HG03103 (cell line): ENCODE data around the gene TCP11L2.
"Not testable (repeated sequence)": the region's sequence is repeated elsewhere in the genome, so short reads cannot be mapped to it uniquely, and the experiment has no call there.

Experiments
- ATAC-seq: cut with Tn5 transposase; IDR thresholded peaks from one replicate; pipeline ENCODE4 v1.9.1; 2021; ENCODE audit warnings: low read depth; ENCODE audit not compliant: unreplicated experiment

TCP11L2 gene

DNA sequence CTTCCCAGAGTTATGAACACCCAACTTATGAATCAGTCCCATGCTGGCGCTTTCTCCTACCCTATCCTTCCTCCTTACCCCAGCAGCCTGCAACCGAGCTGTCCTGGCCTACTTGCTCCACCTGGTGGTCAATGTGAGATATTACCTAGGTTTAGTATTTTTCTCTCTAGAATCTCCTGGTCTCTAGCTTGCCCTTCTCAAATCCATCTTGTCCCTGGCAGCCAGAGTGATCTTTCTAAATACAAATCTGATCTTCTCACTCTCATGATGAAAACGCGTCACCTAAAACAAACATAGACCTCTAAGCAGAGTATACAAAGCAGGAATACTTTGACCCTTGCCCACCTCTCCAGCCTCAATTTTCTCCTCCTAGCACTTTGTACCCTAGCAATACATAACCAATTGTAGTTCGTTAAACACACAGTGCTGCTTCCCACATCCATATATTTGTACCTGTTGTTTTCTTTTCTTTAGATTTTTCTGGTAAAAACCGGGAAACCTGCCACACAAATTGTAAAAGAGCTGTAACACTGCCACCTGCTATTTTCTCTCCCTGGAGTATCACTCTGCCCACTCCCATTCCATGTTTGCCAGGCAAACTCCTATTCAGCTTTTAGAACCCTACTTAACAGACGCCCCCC, 20.0 kb upstream of the TCP11L2 start:
- peak; percentile 54 for ATAC-seq

DNA sequence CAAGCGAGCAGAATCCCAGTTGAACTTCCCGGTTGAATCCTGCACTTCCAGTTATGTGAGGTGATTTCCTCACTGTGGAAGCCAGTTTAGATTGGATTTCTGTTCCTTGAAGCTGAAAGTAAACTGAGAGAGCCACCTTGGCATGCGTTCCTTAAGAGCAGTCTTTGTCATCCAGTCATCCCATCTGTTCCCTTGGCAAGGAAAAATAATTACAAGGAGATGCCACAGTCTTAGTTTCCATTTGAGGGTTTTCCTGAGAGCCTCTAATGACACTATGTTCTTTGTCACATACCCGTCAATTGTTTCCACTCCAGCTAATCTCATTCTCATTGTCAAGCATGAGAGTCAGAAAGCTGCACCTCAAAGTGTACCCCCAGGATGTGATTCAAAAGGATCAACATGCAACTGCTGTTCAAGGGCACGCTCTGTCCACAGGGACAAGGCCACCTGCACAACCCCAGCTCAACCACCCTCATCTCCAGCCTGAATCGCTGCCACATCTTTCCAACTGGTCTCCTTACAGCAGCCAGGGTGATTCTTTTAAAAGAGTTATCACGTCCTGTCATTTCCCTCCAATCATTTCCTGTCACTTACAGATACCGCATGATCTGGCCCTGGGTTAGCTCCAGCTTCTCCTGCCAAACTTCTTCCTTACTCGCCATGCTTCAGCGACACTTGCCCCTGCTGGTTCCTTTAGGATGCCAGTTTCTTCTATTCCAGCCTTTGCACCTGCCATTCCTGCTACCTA, 18.0 kb upstream of the TCP11L2 start:
- ATAC-seq: no peak

- no peak for ATAC-seq
Observed at GRCh38 chr12:106285982-106286381, 16.6 kb upstream of the TCP11L2 start.

DNA sequence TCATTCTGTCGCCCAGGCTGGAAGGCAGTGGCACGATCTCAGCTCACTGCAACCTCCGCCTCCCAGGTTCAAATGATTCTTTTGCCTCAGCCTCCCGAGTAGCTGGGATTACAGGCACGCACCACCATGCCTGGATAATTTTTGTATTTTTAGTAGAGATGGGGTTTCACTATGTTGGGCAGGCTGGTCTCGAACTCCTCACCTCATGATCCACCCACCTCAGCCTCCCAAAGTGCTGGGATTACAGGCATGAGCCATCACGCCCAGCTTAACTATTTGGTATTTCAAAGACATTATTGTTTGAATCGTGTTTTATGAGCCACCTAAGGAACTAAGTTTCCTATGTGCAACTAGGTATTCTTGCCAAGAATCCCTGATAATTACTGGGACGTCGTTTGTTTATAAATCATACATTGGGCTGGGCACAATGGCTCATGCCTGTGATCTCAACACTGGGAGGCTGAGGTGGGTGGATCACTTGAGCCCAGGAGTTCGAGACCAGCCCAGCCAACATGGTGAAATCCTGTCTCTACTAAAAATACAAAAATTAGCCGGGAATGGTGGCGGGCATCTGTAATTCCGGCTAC, 15.9 kb upstream of the TCP11L2 start:
- ATAC-seq: not testable (repeated sequence)

GRCh38 chr12:106287364-106287763, 15.2 kb upstream of the TCP11L2 start:
- no peak for ATAC-seq

GRCh38 chr12:106288101-106288493, 14.4 kb upstream of the TCP11L2 start:
- ATAC-seq: no peak

DNA sequence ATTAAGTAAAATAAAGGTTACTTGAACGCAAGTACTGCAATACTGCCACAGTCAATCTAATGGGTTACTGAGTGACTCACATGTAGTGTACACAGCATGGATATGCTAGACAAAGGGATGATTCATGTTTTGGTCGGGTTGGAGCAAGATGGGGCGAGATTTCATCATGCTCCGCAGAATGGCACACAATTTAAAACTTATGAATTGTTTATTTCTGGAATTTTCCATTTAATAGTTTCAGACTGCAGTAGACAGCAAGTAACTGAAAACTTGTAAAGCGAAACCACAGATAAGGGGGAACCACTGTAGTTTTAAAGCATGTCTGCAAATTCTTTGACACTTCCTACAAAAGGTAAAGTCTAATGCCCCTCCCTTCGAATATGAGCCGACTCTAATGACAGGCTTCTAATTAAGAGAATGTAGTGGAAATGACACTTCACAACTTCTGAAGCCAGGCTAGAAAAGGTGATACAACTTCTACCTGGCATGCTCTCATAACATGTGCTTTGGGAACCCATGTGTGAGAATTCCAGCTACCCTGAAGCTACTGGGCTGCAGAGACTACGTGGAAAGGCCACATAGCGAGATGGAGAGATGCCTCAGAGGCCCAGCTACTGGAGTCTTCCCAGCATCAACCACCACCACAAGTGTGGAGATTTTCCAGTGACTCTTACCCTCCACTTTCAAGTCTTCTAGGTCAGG, 13.9 kb upstream of the TCP11L2 start:
- no peak for ATAC-seq

DNA sequence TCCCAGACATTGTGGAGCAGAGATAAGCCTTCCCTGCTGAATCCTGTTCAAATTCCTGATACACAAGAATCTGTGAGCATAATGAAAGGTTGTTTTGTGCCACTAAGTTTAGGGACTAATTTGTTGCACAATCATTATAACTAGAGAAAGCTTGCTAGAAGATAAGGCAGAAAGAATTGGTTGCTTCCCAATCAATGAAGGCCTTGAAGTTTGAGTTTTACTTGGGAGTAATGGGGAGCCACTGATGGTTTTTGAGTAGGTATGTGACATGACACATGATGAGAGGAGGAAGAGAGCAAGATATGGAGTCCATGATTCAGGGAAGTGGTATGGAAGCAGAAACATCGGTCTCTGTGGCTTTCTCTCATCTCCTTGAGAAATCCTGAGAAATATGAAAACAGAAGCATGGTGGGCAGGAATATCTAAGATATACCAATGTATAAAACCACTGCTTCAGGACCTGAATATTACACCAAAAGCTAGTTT, 13.3 kb upstream of the TCP11L2 start:
- no peak for ATAC-seq

DNA sequence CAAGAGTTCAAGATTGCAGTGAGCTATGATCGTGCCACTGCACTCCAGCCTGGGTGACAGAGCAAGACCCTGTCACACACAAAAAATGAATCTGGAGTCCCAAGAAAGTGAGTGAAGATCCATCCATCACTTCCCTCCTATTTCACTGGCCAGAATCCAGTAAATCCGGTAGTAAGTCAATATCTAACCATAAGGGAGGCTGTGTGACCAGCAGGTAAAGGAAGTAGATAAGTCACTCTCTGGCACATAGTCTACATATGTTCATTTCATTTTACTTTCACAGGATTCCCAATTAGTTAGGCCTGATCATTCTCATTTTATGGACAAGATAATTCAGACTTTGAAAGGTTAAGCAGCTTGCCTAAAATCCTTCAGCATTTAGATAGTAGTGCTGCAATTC, 11.9 kb upstream of the TCP11L2 start:
- no peak for ATAC-seq

- no peak for ATAC-seq
Observed at GRCh38 chr12:106291342-106291741, 11.2 kb upstream of the TCP11L2 start.

DNA sequence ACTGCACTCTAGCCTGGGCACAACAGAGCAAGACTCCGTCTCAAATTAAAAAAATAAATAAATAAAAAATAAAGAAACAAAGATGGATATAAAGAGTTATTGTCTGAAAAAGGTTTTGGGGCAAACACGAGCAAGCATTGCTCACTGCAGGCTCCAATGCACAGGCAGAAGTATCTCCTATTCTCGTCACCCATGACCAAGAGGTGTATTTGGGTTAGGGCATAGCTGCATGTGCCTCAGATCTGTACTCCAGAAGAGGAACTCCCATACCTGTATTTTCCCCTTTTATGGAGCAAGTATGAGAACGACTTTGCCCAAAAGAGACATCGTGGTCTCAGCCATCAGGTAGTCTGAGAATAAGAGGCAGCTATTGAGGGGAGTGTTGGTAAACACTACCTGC, 10.2 kb upstream of the TCP11L2 start:
- ATAC-seq: no peak

GRCh38 chr12:106296179-106296877, 6.2 kb upstream of the TCP11L2 start:
- ATAC-seq: no peak

GRCh38 chr12:106297075-106297474, 5.5 kb upstream of the TCP11L2 start:
- ATAC-seq: no peak

GRCh38 chr12:106297681-106298080, 4.9 kb upstream of the TCP11L2 start:
- ATAC-seq: no peak

DNA sequence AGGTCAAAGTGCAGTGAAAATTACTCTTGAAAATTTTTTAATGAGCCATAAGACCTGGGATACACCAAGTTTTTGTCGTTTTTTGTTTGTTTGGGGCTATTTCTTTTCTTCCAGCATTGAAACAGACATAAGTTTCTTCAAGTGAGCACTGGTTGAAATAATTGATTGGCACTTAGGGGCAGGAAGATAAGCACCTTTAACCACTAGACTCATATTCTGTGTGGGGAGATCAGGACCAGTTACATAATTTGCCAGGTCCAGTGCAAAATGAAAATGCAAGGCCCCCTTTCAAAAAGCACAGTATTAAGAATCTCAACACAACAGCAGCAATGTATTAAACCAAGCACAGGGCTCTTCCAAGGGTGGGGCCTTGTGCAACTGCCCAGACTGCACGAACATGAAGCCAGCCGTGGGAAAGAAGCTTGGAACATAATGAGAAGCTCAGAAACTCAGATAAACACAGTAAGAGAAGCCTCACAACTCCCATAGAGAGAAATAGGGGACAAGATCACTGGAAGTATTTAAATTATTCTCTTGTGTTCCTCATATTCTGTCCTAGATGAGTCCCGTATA, 3.2 kb upstream of the TCP11L2 start:
- no peak for ATAC-seq

DNA sequence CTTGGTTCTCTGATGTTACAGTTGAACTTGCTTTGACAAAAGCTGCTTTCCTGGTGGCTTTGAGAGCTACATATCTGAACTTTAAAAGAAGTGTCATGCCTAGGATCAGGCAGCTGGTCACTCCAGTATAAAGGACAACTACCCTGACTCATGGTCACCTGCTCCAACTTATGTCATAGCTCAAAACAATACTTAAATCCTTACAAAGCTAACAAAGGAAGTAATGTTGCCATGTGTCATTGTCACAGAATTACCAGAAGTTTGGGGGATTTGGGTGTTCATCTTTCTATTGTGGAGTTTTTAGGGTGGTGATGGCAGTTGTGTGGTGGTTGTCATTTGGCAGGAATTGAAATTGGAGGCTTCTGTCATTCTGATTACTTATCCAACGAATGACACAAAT, 1.8 kb upstream of the TCP11L2 start:
- ATAC-seq: no peak

DNA sequence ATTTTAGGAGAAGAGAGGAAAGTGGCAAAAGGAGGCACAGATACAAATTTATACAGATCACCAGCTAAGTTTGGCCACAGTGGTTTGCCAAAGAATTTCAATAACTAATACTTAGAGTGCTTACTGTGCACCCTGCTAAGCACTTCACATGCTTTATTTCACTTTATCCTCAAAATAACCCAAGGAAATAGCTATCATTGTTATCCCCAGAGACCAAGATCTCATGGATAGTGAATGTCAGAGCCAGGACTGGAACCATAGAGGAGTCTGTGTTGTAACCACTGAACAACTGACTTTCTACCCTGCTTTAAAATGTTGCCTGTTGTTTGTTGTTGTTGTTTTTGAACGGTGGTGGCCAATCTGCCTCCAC, 1.3 kb upstream of the TCP11L2 start:
- no peak for ATAC-seq

GRCh38 chr12:106301611-106302321, 767 bp upstream of the TCP11L2 start:
- peak; percentile 36 for ATAC-seq

DNA sequence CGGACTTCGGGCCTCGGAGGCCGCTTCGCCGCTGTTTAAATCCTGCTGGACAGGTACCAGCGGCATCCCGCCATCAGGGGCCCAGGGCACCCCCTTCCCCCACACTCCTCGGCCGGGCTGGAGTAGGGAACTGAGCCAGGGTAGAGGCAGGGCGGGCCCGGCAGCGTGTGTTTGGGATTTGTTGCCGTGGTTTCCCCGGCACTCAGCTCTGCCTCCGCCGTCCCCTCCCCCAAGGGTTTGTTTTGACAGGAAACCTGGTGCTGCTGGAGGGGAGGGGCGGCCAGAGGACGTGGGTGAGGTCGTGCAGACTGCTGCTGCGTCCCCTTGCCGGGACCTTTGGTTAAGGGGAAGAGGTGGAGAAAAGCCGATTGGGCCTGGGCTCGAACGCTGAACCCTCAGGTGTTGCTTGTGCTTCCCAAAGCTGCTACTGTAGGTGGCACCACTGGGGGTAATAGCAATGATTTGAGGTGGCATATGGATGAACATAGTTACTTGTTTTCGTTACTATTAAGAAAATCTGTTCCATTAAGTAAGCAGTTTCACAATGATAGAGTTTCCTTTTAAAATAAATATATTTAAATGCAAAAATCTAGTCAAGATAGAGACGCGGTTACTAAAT, 778 bp downstream of the TCP11L2 start:
- ATAC-seq: no peak
